HepG2 (cell line): Measurements from ENCODE around the gene LYPD6B. TPM values are rescaled to one million over a fixed set of nuclear protein-coding genes. Genes with fewer than 3 reads are reported as not detected.

Experiments
- ATAC-seq: fragments of 200-7000 bp; cut with Tn5 transposase; 3 replicates; pipeline ENCODE4 v1.9.1; 2020; ENCODE audit warnings: mild to moderate bottlenecking, moderate library complexity
- BruUV-seq: library from RNA; stranded (reverse); fragments of 400-500 nt; replicated peaks from 2 replicates; lab custom pipeline; 2021; lab: Mats Ljungman, UMichigan
- CTCF ChIA-PET: fragments of 300-600 bp; formaldehyde crosslinking; extraction: SDS; loops from one replicate; lab custom pipeline; 2021; ENCODE audit warnings: low total read pairs, inconsistent platforms, low intra/inter-chr PET ratio; lab: Yijun Ruan, JAX
- POLR2A ChIA-PET: fragments of 350-600 bp; sonication (Branson Sonifier 250); formaldehyde crosslinking; loops from one replicate; lab custom pipeline; 2020; ENCODE audit warnings: antibody characterized with exemption, inconsistent platforms; lab: Yijun Ruan, JAX
- DNase-seq: peaks from one replicate; pipeline ENCODE4 v3.0.0-alpha.2; 2015; ENCODE audit warnings: low spot score
- FAIRE-seq: peaks from 3 replicates; lab custom pipeline; 2011; peaks lifted over from hg19 to GRCh38; lab: Jason Lieb, UNC
- H2AFZ ChIP-seq: one replicate; pipeline ENCODE4 v1.6.1; 2011; ENCODE audit warnings: low read length, inconsistent platforms
- H3K27ac ChIP-seq: fragments of 300-600 bp; 3 replicates; pipeline ENCODE4 v1.8.0; 2011; ENCODE audit warnings: mixed run types, mild to moderate bottlenecking, mixed read lengths, low read length, inconsistent platforms; ENCODE audit not compliant: insufficient read depth; ENCODE audit errors: extremely low read length
- H3K27me3 ChIP-seq, 2 experiments: fragments of 200-600 bp in 1 of 2; 2 replicates in 1 of 2; 3 replicates in 1 of 2; pipeline versions ENCODE4 v1.6.0 to v1.8.0; 2011; ENCODE audit warnings: low read length in 2 of 2, mild to moderate bottlenecking in 2 of 2, moderate library complexity in 2 of 2, inconsistent platforms in 1 of 2; ENCODE audit not compliant: insufficient read depth in 2 of 2, control insufficient read depth in 1 of 2
- H3K36me3 ChIP-seq, 2 experiments: fragments of 200-600 bp in 1 of 2; replicated peaks in 1 of 2; 2 replicates in 1 of 2; 3 replicates in 1 of 2; pipeline versions ENCODE4 v1.5.1 to v1.8.0; 2011; ENCODE audit warnings: low read length in 2 of 2, inconsistent platforms in 1 of 2; ENCODE audit not compliant: insufficient read depth in 2 of 2, control insufficient read depth in 1 of 2
- H3K4me1 ChIP-seq: 2 replicates; pipeline ENCODE4 v1.5.1; 2012; ENCODE audit warnings: low read length, inconsistent platforms; ENCODE audit not compliant: insufficient read depth
- H3K4me2 ChIP-seq: 2 replicates; pipeline ENCODE4 v1.6.0; 2011; ENCODE audit warnings: low read depth, low read length, inconsistent platforms
- H3K4me3 ChIP-seq, 3 experiments: fragments of 200-600 bp in 1 of 3; sonication (generic), shearing (Covaris generic) in 1 of 3; replicated peaks in 1 of 3; 2 replicates each; pipeline ENCODE4 v1.5.1; 2011 to 2016; ENCODE audit warnings: low read length in 3 of 3, inconsistent platforms in 2 of 3, low read depth in 2 of 3, mild to moderate bottlenecking in 2 of 3, control low read depth in 1 of 3, mixed read lengths in 1 of 3; ENCODE audit not compliant: insufficient read depth in 1 of 3
- H3K79me2 ChIP-seq: one replicate; pipeline ENCODE4 v1.6.1; 2011; ENCODE audit warnings: low read length, inconsistent platforms; ENCODE audit not compliant: insufficient read depth
- H3K9ac ChIP-seq: 2 replicates; pipeline ENCODE4 v1.6.0; 2011; ENCODE audit warnings: mild to moderate bottlenecking, low read depth, low read length, inconsistent platforms; ENCODE audit not compliant: insufficient read depth
- H3K9me3 ChIP-seq: 2 replicates; pipeline ENCODE4 v1.5.1; 2012; ENCODE audit warnings: mild to moderate bottlenecking, low read length
- H4K20me1 ChIP-seq: 2 replicates; pipeline ENCODE4 v1.6.0; 2011; ENCODE audit warnings: inconsistent platforms, mild to moderate bottlenecking, low read length, moderate library complexity; ENCODE audit not compliant: insufficient read depth
- DDIT3 ChIP-seq: sonication (generic); formaldehyde crosslinking; IDR thresholded peaks from 2 replicates; pipeline ENCODE4 v1.4.0; 2020; ENCODE audit warnings: mild to moderate bottlenecking, missing genetic modification reagents
- FOXO1 ChIP-seq: sonication (generic); formaldehyde crosslinking; IDR thresholded peaks from 2 replicates; pipeline ENCODE4 v1.4.0; 2020; ENCODE audit warnings: missing genetic modification reagents
- MYPOP ChIP-seq: sonication (generic); formaldehyde crosslinking; IDR thresholded peaks from 2 replicates; pipeline ENCODE4 v1.8.1; 2023; ENCODE audit warnings: mild to moderate bottlenecking, moderate library complexity, missing genetic modification reagents
- TFDP1 ChIP-seq: IDR thresholded peaks from 2 replicates; pipeline ENCODE4 v1.6.1; 2016; ENCODE audit warnings: missing compliant biosample characterization, missing genetic modification reagents, borderline replicate concordance
- WGBS: methylation state at CpG from one replicate; pipeline ENCODE4 v1.1.6; 2017; ENCODE audit warnings: low lambda C conversion rate; 5-methylcytosine and 5-hydroxymethylcytosine counted together
- in situ Hi-C: cut with HindIII; loops from 2 replicates; pipeline ENCODE4 v1.10.0; 2017; ENCODE audit warnings: low pct_unique_long_range_greater_than_20kb; ENCODE audit not compliant: extremely low pct_ligation_motif_present
- intact Hi-C: fragments of 100-400 bp; cut with micrococcal nuclease; formaldehyde crosslinking; loops from one replicate; pipeline ENCODE4 v1.10.0; 2022; ENCODE audit not compliant: unreplicated experiment
- polyA plus RNA-seq, 8 experiments: library from polyadenylated mRNA; depleted of rRNA in 3 of 8; stranded (reverse) in 7 of 8; unstranded in 1 of 8; fragments of >200 nt; fragmentation: Illumina TruSeq in 4 of 8; extraction: Trizol in 4 of 8; gene quantifications; 2 replicates each; pipeline versions ENCODE4 v1.2.1 to v1.2.3, GENCODE V29; 2011 to 2016; ENCODE audit warnings: low read depth in 4 of 8, missing spikeins in 1 of 8, mixed read lengths in 1 of 8; ENCODE audit not compliant: insufficient read depth in 1 of 8
- total RNA-seq, 5 experiments: library from RNA; depleted of rRNA; stranded (reverse); fragments of >200 nt; fragmentation: Illumina TruSeq; extraction: Trizol; gene quantifications; 2 replicates each; pipeline ENCODE4 v1.2.3, GENCODE V29; 2016; ENCODE audit warnings: low read depth in 1 of 5

LYPD6B gene
- total and polyA plus RNA-seq, 2 of the 13 experiments (the other 11 are each of a cell fraction or from before 2014, with no cell fraction given), result not detected

- no peak for TF ChIP-seq TFDP1 (CRISPR knock-in tag)
Observed at GRCh38 chr2:149132901-149133300, 94.4 kb downstream of the LYPD6B start (continued).

GRCh38 chr2:149134335-149134923, 95.9 kb downstream of the LYPD6B start:
- intact Hi-C loops, result no loop called here
- DNase-seq (peak; percentile 9), ATAC-seq (no peak), FAIRE-seq (no peak)
- no peaks in the 10 kb centered on the region for H3K9me3 ChIP-seq
- H3K27ac ChIP-seq, result no peak overlapping the region
- no peaks in the 10 kb centered on the region for H3K36me3 ChIP-seq
- no peak for TF ChIP-seq FOXO1 (CRISPR knock-in tag)
- TF ChIP-seq MYPOP (CRISPR knock-in tag), result no peak
- no peak for TF ChIP-seq DDIT3 (CRISPR knock-in tag)
- no peaks in the 10 kb centered on the region for H3K79me2 ChIP-seq
- no peak overlapping the region for H2AFZ ChIP-seq
- H3K4me2 ChIP-seq, result no peak overlapping the region
- no TSS peak for BruUV-seq
- 0 out of 5 replicates have a peak, but pooled peaks cover 0 to 3% of the 10 kb centered on the region in 2 experiments for H3K27me3 ChIP-seq
- no peaks in the 10 kb centered on the region for H4K20me1 ChIP-seq
- CTCF ChIA-PET, result no interaction called here
- no peaks in the 10 kb centered on the region for H3K4me1 ChIP-seq
- H3K9ac ChIP-seq, result no peak overlapping the region
- POLR2A ChIA-PET, result no interaction called here
- H3K4me3 ChIP-seq, result no peak overlapping the region
- in situ Hi-C loops, result no loop called here
- WGBS, result 26% methylated on average over 5 of the region's 5 CpGs
